Measurements from ENCODE around the gene OSBPL2. TPM values are rescaled to one million over a fixed set of nuclear protein-coding genes. Genes with fewer than 3 reads are reported as not detected.

The OSBPL2 gene
- total and polyA plus RNA-seq, 4 experiments from 2014 or later, result 14.8 to 84.4 (median 49.1) TPM

- intact Hi-C loops (cut with micrococcal nuclease), result no loop called here
- DNase-seq, result no peak
- H3K27ac Mint-ChIP-seq, result no peak overlapping the region
- CTCF ChIA-PET (ENCODE audit: partially characterized antibody), result interaction anchor here (0.8 to 3.1 kb wide), 3 partner anchors 84 to 288 kb away, joined by 3 to 23 read pairs (median 10); no protein-coding TSS in a partner anchor
- Histone ChIP-seq H3K4me1 (ENCODE audit: insufficient read depth, low read length) (peaks cover 6% of the 10 kb centered on the region), H3K36me3 (ENCODE audit: insufficient read depth, low read length) (peaks cover 15% of the 10 kb centered on the region), H3K4me3 (ENCODE audit: low read length in 2 of 2) (no peak overlapping the region), H3K9me3 (ENCODE audit: control insufficient read depth in 1 of 2, low read length in 2 of 2) (no peaks in the 10 kb centered on the region), H3K27me3 (ENCODE audit: insufficient read depth, low read length) (no peaks in the 10 kb centered on the region), H3K27ac (ENCODE audit: low read depth, low read length) (no peak overlapping the region)
- H3K9me3 Mint-ChIP-seq, result no peaks in the 10 kb centered on the region
- H3K4me3 Mint-ChIP-seq, result no peak overlapping the region
- no peaks in the 10 kb centered on the region for H3K27me3 Mint-ChIP-seq
- POLR2A ChIA-PET (ENCODE audit: partially characterized antibody), result no interaction called here
- peaks cover 2 to 18% (median 7%) of the 10 kb centered on the region in 4 donors for H3K4me1 Mint-ChIP-seq
- peaks cover 16 to 30% of the 10 kb centered on the region in 2 donors for H3K36me3 Mint-ChIP-seq
Observed at GRCh38 chr20:62298577-62299249, 60.4 kb downstream of the OSBPL2 start.

- Histone ChIP-seq H3K4me1 (ENCODE audit: insufficient read depth, low read length) (peaks cover 17% of the 10 kb centered on the region), H3K36me3 (ENCODE audit: insufficient read depth, low read length) (peaks cover 11% of the 10 kb centered on the region), H3K27ac (ENCODE audit: low read depth, low read length) (no peak overlapping the region), H3K27me3 (ENCODE audit: insufficient read depth, low read length) (no peaks in the 10 kb centered on the region), H3K9me3 (ENCODE audit: control insufficient read depth in 1 of 2, low read length in 2 of 2) (no peaks in the 10 kb centered on the region), H3K4me3 (ENCODE audit: low read length in 2 of 2) (no peak overlapping the region)
- intact Hi-C loops (cut with micrococcal nuclease), result loop anchor here (2.0 to 5.0 kb wide), 2 partner anchors 287 to 317 kb away; no protein-coding TSS in a partner anchor
- Mint-ChIP-seq H3K4me3 (no peak overlapping the region), H3K27ac (no peak overlapping the region), H3K4me1 (peaks cover 7 to 27% (median 15%) of the 10 kb centered on the region in 4 donors), H3K36me3 (peaks cover 8 to 30% of the 10 kb centered on the region in 2 donors), H3K9me3 (no peaks in the 10 kb centered on the region), H3K27me3 (no peaks in the 10 kb centered on the region)
- POLR2A ChIA-PET (ENCODE audit: partially characterized antibody), result no interaction called here
- no peak for DNase-seq
- CTCF ChIA-PET (ENCODE audit: partially characterized antibody), result interaction anchor here (3.0 to 3.1 kb wide), 2 partner anchors 83 to 289 kb away, joined by 10 to 23 read pairs; no protein-coding TSS in a partner anchor
Observed at GRCh38 chr20:62299666-62300236, 61.4 kb downstream of the OSBPL2 start.

- peaks cover 23% of the 10 kb centered on the region for H3K4me1 ChIP-seq (ENCODE audit: insufficient read depth, low read length)
- POLR2A ChIA-PET (ENCODE audit: partially characterized antibody), result no interaction called here
- H3K36me3 ChIP-seq (ENCODE audit: insufficient read depth, low read length), result peaks cover 12% of the 10 kb centered on the region
- no peaks in the 10 kb centered on the region for H3K27me3 ChIP-seq (ENCODE audit: insufficient read depth, low read length)
- CTCF ChIA-PET (ENCODE audit: partially characterized antibody), result interaction anchor here (0.7 to 3.1 kb wide), 5 partner anchors 20 to 289 kb away, joined by 3 to 23 read pairs (median 3); no protein-coding TSS in a partner anchor
- no peak overlapping the region for H3K4me3 Mint-ChIP-seq
- no peak overlapping the region for H3K4me3 ChIP-seq (ENCODE audit: low read length in 2 of 2)
- intact Hi-C loops (cut with micrococcal nuclease), result loop anchor here (2.0 to 5.0 kb wide), 2 partner anchors 288 to 316 kb away; no protein-coding TSS in a partner anchor
- DNase-seq, result no peak
- no peak overlapping the region for H3K27ac ChIP-seq (ENCODE audit: low read depth, low read length)
- no peaks in the 10 kb centered on the region for H3K27me3 Mint-ChIP-seq
- H3K27ac Mint-ChIP-seq, result no peak overlapping the region
- H3K9me3 Mint-ChIP-seq, result no peaks in the 10 kb centered on the region
- H3K36me3 Mint-ChIP-seq, result peaks cover 4 to 30% of the 10 kb centered on the region in 2 donors
- H3K4me1 Mint-ChIP-seq, result peaks cover 7 to 29% (median 19%) of the 10 kb centered on the region in 4 donors
- no peaks in the 10 kb centered on the region for H3K9me3 ChIP-seq (ENCODE audit: control insufficient read depth in 1 of 2, low read length in 2 of 2)
Observed at GRCh38 chr20:62300319-62300718, 62.0 kb downstream of the OSBPL2 start.

GRCh38 chr20:62301111-62301668 is 62.9 kb downstream of the OSBPL2 start:
- Mint-ChIP-seq H3K27ac (peak overlapping the region in 4 of 7 donors; percentile 16 to 98 (median 62)), H3K27me3 (no peaks in the 10 kb centered on the region), H3K9me3 (no peaks in the 10 kb centered on the region), H3K4me1 (peaks cover 10 to 32% (median 23%) of the 10 kb centered on the region in 4 donors), H3K4me3 (peak overlapping the region in 3 of 8 donors; percentile 65 to 97 (median 71)), H3K36me3 (peaks cover 6 to 27% of the 10 kb centered on the region in 2 donors)
- Histone ChIP-seq H3K27ac (ENCODE audit: low read depth, low read length) (no peak overlapping the region), H3K36me3 (ENCODE audit: insufficient read depth, low read length) (peaks cover 13% of the 10 kb centered on the region), H3K27me3 (ENCODE audit: insufficient read depth, low read length) (no peaks in the 10 kb centered on the region), H3K9me3 (ENCODE audit: control insufficient read depth in 1 of 2, low read length in 2 of 2) (no peaks in the 10 kb centered on the region), H3K4me1 (ENCODE audit: insufficient read depth, low read length) (peaks cover 30% of the 10 kb centered on the region), H3K4me3 (ENCODE audit: low read length in 2 of 2) (no peak overlapping the region)
- ChIA-PET CTCF (ENCODE audit: partially characterized antibody) (interaction anchor here (0.7 to 3.1 kb wide), 6 partner anchors 15 to 290 kb away, joined by 3 to 23 read pairs (median 3); no protein-coding TSS in a partner anchor), POLR2A (ENCODE audit: partially characterized antibody) (interaction anchor here (0.9 to 2.3 kb wide), 2 partner anchors 85 to 106 kb away, joined by 3 to 19 read pairs; partner anchors contain the start of genes CABLES2 and RPS21)
- intact Hi-C loops (cut with micrococcal nuclease), result loop anchor here (2.0 to 5.0 kb wide), 2 partner anchors 289 to 316 kb away; no protein-coding TSS in a partner anchor
- DNase-seq, result no peak

GRCh38 chr20:62301773-62302340 is 63.5 kb downstream of the OSBPL2 start:
- ChIA-PET POLR2A (ENCODE audit: partially characterized antibody) (interaction anchor here (0.6 to 2.3 kb wide), 5 partner anchors 64 to 236 kb away, joined by 3 to 19 read pairs (median 5); partner anchors contain the start of genes OSBPL2 and RPS21), CTCF (ENCODE audit: partially characterized antibody) (interaction anchor here (0.9 to 3.1 kb wide), 3 partner anchors 28 to 291 kb away, joined by 3 to 10 read pairs (median 7); no protein-coding TSS in a partner anchor)
- H3K4me1 Mint-ChIP-seq, result peaks cover 10 to 32% (median 23%) of the 10 kb centered on the region in 4 donors
- H3K27me3 Mint-ChIP-seq, result no peaks in the 10 kb centered on the region
- Histone ChIP-seq H3K27me3 (ENCODE audit: insufficient read depth, low read length) (no peaks in the 10 kb centered on the region), H3K27ac (ENCODE audit: low read depth, low read length) (peak overlapping the region; percentile 90), H3K4me1 (ENCODE audit: insufficient read depth, low read length) (peaks cover 30% of the 10 kb centered on the region), H3K4me3 (ENCODE audit: low read length in 2 of 2) (peak overlapping the region; percentile 69 to 96), H3K9me3 (ENCODE audit: control insufficient read depth in 1 of 2, low read length in 2 of 2) (no peaks in the 10 kb centered on the region), H3K36me3 (ENCODE audit: insufficient read depth, low read length) (peaks cover 19% of the 10 kb centered on the region)
- H3K4me3 Mint-ChIP-seq, result peak overlapping the region; percentile 93 to 100 (median 96)
- H3K36me3 Mint-ChIP-seq, result peaks cover 7 to 28% of the 10 kb centered on the region in 2 donors
- no peaks in the 10 kb centered on the region for H3K9me3 Mint-ChIP-seq
- DNase-seq, result peak; percentile 83 to 92 (median 86)
- H3K27ac Mint-ChIP-seq, result peak overlapping the region; percentile 98 to 99 (median 98)
- intact Hi-C loops (cut with micrococcal nuclease), result loop anchor here (1.0 to 5.0 kb wide), 9 partner anchors 64 to 315 kb away; partner anchors contain the start of genes CABLES2, LSM14B, MTG2 and OSBPL2

- intact Hi-C loops (cut with micrococcal nuclease), result loop anchor here (1.0 to 5.0 kb wide), 8 partner anchors 64 to 290 kb away; partner anchors contain the start of genes CABLES2, LSM14B, MTG2 and OSBPL2
Observed at GRCh38 chr20:62302341-62303061, 64.2 kb downstream of the OSBPL2 start, which contains the start of gene ADRM1. ADRM1 (plus strand) TSS chr20:62302997; CDS start chr20:62303569, 572 bp downstream.

More at GRCh38 chr20:62302341-62303061, 64.2 kb downstream of the OSBPL2 start, which contains the start of gene ADRM1:
- H3K4me3 ChIP-seq (ENCODE audit: low read length in 2 of 2), result peak within 1 kb of the TSS; percentile 69 to 96
- Mint-ChIP-seq H3K36me3 (peaks cover 7 to 28% of the 10 kb centered on the region in 2 donors), H3K27ac (peak within 1 kb of the TSS; percentile 98 to 99 (median 98)), H3K9me3 (no peaks in the 10 kb centered on the region), H3K4me1 (peaks cover 10 to 32% (median 23%) of the 10 kb centered on the region in 4 donors), H3K27me3 (no peaks in the 10 kb centered on the region), H3K4me3 (peak within 1 kb of the TSS; percentile 93 to 100 (median 96))
- DNase-seq, result peak; percentile 94 to 99 (median 97)
- ChIA-PET CTCF (ENCODE audit: partially characterized antibody) (interaction anchor here (0.9 to 1.7 kb wide), 2 partner anchors 28 to 80 kb away, joined by 3 to 7 read pairs; no protein-coding TSS in a partner anchor), POLR2A (ENCODE audit: partially characterized antibody) (interaction anchor here (0.6 to 2.3 kb wide), 5 partner anchors 65 to 236 kb away, joined by 3 to 19 read pairs (median 5); partner anchors contain the start of genes OSBPL2 and RPS21)
- H3K27me3 ChIP-seq (ENCODE audit: insufficient read depth, low read length), result no peaks in the 10 kb centered on the region
- H3K9me3 ChIP-seq (ENCODE audit: control insufficient read depth in 1 of 2, low read length in 2 of 2), result no peaks in the 10 kb centered on the region
- peak within 1 kb of the TSS; percentile 90 for H3K27ac ChIP-seq (ENCODE audit: low read depth, low read length)
- H3K36me3 ChIP-seq (ENCODE audit: insufficient read depth, low read length), result peaks cover 26% of the 10 kb centered on the region
- peaks cover 30% of the 10 kb centered on the region for H3K4me1 ChIP-seq (ENCODE audit: insufficient read depth, low read length)

Data from CD4-positive, alpha-beta memory T cell (primary cell).